GM12878 (cell line): ENCODE data around the gene FBXL19.

ENCODE experiments used
- EZH2 ChIP-seq: IDR thresholded peaks from 2 replicates; pipeline ENCODE4 v1.6.1; 2012; ENCODE audit warnings: low read depth, mild to moderate bottlenecking, control low read depth, inconsistent platforms, low read length, borderline replicate concordance; ENCODE audit not compliant: control insufficient read depth
- MYC ChIP-seq: IDR thresholded peaks from 2 replicates; pipeline ENCODE4 v1.6.1; 2011; ENCODE audit warnings: mild to moderate bottlenecking, low read length, moderate library complexity, inconsistent platforms; ENCODE audit not compliant: insufficient read depth, insufficient replicate concordance, insufficient read length, severe bottlenecking
- ZNF384 ChIP-seq: IDR thresholded peaks from 2 replicates; pipeline ENCODE4 v1.6.1; 2012; ENCODE audit warnings: low read depth, mild to moderate bottlenecking, low read length, improper control_type of control experiment, borderline replicate concordance
- TF ChIP-seq, protein P1 (sequence below): IDR thresholded peaks from 2 replicates; pipeline ENCODE4 v1.6.1; 2012; ENCODE audit warnings: low read length, inconsistent platforms
- TF ChIP-seq, protein P2 (sequence below), 3 experiments: IDR thresholded peaks in 2 of 3; conservative IDR thresholded peaks in 1 of 3; 2 replicates each; pipeline ENCODE4 v1.5.1; 2011; ENCODE audit warnings: low read depth in 3 of 3, low read length in 3 of 3, mild to moderate bottlenecking in 3 of 3, control low read depth in 2 of 3, moderate library complexity in 2 of 3, inconsistent platforms in 1 of 3, mixed read lengths in 1 of 3; ENCODE audit not compliant: control insufficient read depth in 2 of 3, insufficient read depth in 1 of 3; ENCODE audit errors: extremely low read depth in 1 of 3

DNA sequence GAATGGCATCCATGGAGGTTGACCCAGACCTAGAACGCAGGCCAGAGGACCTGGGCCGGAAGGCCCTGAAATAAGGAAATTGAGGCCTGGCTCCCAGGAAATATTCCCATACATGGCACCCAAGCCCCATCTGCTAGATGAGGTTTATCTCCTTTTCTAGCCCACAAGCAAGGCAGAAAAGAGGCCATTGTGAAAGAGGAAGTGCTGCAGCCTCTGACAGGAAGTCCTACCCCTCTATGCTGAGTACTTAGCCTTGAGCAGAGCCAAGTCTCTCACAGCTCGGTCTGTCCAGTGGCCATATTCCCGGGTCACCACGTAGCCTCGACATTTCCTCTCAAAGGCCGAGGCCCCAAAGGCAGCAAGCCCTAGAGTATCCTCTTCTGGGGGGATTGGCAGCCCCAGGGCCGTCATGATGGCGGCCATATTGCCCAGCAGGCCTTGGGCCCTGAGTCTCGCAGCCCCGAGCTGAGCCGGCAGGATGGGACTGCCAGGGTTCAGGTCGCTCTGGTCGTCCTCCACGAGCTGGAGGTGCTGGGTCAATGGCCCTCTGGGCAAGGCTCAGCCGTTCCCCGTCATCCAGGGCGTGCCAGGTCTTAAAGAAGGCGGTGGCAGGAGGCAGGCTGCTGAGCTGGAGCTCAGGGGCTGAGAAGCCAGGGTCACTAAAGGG lies 19.1 kb upstream of the FBXL19 start:
- TF ChIP-seq, protein P1, sequence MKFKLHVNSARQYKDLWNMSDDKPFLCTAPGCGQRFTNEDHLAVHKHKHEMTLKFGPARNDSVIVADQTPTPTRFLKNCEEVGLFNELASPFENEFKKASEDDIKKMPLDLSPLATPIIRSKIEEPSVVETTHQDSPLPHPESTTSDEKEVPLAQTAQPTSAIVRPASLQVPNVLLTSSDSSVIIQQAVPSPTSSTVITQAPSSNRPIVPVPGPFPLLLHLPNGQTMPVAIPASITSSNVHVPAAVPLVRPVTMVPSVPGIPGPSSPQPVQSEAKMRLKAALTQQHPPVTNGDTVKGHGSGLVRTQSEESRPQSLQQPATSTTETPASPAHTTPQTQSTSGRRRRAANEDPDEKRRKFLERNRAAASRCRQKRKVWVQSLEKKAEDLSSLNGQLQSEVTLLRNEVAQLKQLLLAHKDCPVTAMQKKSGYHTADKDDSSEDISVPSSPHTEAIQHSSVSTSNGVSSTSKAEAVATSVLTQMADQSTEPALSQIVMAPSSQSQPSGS: no peak
- TF ChIP-seq MYC (no peak), EZH2 (no peak), ZNF384 (no peak)
- TF ChIP-seq, protein P2, sequence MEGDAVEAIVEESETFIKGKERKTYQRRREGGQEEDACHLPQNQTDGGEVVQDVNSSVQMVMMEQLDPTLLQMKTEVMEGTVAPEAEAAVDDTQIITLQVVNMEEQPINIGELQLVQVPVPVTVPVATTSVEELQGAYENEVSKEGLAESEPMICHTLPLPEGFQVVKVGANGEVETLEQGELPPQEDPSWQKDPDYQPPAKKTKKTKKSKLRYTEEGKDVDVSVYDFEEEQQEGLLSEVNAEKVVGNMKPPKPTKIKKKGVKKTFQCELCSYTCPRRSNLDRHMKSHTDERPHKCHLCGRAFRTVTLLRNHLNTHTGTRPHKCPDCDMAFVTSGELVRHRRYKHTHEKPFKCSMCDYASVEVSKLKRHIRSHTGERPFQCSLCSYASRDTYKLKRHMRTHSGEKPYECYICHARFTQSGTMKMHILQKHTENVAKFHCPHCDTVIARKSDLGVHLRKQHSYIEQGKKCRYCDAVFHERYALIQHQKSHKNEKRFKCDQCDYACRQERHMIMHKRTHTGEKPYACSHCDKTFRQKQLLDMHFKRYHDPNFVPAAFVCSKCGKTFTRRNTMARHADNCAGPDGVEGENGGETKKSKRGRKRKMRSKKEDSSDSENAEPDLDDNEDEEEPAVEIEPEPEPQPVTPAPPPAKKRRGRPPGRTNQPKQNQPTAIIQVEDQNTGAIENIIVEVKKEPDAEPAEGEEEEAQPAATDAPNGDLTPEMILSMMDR (IDR thresholded peaks at IDR 0.05 in 2 of 3, conservative IDR thresholded peaks at IDR 0.05 in 1 of 3; ENCODE audit: control insufficient read depth in 2 of 3, extremely low read depth in 1 of 3, insufficient read depth in 1 of 3, low read depth in 3 of 3, low read length in 3 of 3): no peak
